HG02943 (cell line): ENCODE measurements around the gene C1QC.
"Not testable (repeated sequence)": the region's sequence is repeated elsewhere in the genome, so short reads cannot be mapped to it uniquely, and the experiment has no call there.

Experiments
- ATAC-seq: cut with Tn5 transposase; IDR thresholded peaks from one replicate; pipeline ENCODE4 v1.9.1; 2021; ENCODE audit warnings: mild to moderate bottlenecking, low read depth, moderate library complexity; ENCODE audit not compliant: unreplicated experiment

Gene C1QC

DNA sequence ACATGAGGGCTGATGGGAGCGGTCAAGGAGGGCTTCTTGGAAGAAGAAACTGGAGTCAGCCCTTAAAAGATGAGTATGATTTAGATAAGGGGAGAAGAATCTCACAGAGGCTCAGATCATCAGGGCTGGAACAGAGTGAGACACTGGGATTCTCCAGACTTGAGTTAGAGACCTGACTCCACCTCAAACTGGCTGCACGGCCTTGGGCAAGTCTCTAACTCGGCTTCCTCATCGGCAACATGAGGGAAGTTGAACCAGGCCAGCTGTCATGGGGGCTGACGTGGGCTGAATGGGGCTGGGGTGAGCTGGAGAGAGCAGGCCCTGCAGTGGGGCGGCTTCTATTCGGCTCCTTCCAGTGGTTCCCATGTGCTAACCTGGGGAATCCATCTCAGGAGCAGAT lies 2.5 kb downstream of the C1QC start:
- ATAC-seq, result no peak

DNA sequence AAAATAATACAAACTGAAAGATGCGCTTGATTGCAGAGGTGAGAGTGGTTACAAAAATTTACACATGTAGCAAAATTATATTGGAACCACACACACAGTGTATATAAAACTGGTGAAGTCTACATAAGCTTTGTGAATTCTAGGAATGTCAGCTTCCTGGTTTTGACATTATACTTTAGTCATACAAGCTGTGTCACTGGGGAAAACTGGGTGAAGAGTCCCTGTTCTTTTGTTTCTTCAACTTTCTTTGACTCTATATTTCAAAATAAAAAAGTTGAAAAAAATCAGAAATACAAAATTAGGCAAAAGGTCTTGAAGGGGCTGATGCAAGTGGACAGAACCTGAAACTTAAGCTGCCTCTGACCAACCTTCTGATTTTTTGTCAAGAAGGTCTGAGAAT lies 3.0 kb downstream of the C1QC start:
- ATAC-seq, result no peak

DNA sequence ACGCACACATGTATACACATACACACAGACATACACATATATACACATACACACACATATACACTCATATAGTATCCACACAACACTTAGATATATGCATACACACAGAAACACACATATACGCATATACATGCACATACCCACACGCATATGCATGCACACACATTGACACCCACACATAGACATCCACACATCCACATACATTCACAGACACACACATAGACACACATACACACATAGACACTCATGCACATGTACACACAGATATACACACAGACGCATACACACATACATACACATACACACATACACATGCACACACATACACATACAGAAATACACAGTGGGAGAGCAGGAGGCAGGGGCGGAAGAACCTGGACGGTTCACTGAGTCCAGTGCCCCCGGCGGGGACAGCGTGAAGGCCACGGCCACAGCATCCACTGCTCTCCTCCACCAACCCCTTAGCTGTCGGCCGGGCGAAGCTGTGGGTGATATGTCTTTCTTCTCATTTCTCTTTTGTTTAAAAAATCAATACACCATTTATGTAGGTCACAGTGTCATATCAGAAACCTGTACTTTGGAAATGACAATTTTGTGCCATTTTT lies 6.8 kb downstream of the C1QC start:
- ATAC-seq, result no peak

DNA sequence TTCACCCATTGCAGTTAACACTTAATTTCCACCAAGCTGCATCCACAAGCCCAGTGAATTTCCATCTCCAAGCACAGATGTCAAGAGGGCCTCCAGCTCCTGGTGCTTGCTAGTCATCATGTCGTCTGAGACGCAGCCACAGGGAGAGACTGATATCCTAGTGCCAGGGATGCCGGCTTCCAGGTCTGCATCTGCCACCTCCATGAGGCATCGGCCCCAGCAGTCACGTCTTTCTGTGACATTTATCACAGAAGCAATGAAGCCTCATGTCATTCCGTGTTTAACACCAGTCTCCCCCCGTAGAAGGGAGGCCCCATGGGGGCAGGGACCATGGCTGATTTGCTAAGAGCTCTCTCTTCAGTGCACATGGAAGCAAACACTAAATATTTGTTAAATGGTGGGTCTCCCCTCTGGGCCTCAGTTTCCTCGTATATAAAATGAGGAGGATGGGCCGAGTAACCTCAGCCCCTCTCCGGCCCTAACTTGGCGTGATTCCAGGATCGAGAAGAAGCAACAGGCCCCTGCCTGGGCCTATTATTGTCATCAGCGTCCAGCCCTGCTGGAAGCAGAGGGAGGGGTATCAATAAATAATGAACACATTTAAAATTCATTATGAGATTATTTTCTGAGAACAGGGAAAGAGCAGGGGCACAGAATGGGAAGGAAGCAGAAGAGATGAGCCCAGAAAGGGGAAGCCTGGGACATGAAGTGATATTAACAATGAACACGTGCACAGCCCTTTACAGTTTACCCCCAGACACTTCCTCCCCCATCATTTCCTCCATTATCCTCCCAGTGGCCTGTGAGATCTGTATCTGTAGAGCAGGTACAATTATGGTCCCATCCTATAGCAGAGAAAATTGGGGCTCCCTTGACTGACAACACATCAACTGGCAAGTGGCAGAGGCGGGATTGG lies 8.8 kb downstream of the C1QC start:
- ATAC-seq, result no peak

DNA sequence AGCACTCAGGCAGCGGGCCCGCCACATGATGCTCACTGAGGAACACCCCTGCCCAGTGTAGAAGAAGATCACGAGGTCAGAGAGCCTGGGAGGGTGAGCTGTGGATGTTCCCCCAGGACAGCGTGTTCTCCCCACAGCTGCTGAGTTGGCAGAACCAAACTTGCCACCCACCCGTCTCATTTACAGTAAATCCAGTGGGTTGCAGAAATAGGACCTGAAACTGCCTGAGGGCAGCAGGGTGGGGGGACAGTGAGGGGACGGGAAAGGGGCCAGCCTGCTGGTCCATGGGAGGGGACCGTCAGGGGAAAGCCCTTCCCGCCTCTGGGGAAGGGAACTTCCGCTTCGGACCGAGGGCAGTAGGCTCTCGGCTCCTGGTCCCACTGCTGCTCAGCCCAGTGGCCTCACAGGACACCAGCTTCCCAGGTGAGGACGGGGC lies 9.5 kb downstream of the C1QC start, which contains the start of gene C1QB:
Gene C1QB, plus strand, starts transcription at position 356 of the 436 bp plus-strand sequence. CDS start 6,227 bp downstream, outside the sequence.
- ATAC-seq, result no peak

DNA sequence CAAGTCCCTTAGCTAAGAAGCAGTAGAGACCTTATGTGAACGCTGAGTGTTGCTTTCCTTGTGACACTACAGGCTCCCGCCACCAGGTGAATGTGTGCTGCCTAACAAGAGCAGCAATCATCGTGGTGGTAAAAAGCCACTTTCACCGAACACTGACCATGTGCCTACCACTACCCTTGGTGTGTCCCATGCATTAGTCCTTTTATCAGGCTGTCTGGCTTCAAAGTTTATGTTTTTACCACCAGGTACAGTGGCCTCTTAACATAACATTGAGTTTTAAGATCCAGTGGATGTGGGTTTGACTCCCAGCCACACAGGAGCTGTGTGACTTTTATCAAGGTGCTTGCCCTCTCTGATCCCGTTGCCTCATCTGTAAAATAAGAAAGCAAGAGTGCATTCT lies 11.3 kb downstream of the C1QC start:
- no peak for ATAC-seq

DNA sequence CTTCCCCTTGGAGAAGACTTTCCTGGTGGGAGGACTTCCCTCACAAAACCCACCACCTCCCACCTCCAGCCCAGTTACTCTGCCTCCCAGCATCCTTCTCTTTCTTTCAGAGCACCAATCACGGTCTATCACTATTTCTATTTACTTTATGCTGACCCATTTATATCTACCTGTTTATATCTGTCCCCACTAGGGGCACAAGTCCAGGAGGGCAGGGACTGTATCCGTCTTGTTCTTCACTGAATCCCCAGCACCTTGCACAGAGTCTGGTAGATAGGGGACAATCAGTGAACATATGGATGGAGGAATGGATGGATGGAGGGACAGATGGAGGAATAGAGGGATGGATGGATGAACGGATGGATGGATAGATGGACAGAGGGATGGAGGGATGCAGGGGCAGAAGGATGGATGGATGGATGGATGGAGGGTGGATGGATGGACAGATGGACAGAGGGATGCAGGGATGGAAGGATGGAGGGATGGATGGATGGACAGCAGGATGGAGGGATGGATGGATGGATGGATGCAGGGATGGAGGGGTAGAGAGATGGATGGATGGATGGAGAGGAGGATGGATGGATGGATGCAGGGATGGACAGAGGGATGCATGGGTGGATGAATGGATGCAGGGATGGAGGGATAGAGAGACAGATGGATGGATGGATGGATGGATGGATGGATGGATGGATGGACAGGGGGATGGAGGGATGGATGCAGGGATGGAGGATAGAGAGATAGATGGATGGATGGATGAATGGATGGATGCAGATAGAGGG lies 15.1 kb downstream of the C1QC start:
- ATAC-seq, result no peak

DNA sequence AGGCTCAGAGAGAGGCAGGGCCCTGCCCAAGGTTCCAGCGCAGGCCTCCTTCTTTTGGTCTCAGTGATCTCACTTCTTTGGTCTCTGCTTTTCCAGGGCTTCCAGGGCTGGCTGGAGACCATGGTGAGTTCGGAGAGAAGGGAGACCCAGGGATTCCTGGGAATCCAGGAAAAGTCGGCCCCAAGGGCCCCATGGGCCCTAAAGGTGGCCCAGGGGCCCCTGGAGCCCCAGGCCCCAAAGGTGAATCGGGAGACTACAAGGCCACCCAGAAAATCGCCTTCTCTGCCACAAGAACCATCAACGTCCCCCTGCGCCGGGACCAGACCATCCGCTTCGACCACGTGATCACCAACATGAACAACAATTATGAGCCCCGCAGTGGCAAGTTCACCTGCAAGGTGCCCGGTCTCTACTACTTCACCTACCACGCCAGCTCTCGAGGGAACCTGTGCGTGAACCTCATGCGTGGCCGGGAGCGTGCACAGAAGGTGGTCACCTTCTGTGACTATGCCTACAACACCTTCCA lies 17.3 kb downstream of the C1QC start:
- no peak for ATAC-seq

DNA sequence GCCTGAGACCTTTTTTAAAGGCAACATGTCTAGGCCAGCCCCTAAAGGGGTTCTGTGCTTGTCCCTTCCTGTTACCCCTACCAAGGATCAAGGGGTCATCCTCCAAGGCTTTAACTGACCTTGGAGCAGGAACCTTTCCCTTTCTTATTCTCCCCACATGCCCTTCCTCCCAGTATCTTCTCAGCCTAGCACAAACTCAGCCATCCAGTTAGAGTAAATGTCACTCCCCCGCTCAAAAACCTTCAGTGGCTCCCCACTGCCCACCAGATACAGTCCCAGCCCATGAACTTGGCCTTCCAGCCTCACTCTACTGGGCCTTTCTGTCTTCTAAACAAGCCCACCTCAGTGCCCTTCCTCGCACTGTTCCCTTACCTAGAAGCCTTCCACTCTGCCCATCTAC lies 18.4 kb downstream of the C1QC start:
- ATAC-seq, result no peak

DNA sequence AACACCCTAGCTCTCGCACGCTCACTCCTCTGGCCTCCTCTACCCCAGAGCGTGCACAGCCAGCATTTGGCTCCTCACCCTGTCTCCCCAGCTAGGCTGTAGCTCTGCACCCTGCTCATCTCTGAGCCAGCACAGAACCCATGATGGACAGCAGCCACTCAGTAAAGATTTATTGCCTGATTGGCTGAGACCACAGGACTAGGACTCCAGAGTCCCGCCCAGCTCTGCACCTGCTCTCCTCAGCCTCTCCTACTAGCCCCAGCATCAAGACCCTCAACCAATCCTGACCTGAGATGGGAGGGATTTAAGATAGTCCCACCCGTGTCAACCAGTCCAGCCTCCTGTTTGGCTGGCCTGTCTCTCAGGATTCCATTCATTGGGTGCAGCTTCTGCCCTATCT lies 18.9 kb downstream of the C1QC start:
- ATAC-seq, result no peak

DNA sequence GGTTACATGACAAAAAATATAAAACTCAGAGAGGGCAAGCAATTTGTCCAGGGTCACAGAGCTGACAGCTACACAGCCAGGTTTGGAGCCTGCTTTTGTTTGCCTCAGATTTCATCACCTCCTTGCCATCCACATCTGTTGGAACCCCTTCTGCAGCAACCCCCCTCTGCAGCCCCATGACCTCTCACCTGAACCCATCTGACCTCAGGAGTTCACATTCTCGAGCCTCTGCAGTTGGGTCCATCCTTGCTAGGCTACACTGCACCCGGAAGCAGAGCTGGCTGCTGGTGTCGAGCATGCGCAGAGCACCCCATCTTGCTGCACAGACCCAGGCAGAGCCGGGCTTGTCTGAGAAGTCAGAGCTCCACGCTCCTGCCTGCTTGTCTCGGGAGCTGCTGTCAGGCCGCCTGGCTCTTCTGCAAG lies 19.6 kb downstream of the C1QC start:
- no peak for ATAC-seq

DNA sequence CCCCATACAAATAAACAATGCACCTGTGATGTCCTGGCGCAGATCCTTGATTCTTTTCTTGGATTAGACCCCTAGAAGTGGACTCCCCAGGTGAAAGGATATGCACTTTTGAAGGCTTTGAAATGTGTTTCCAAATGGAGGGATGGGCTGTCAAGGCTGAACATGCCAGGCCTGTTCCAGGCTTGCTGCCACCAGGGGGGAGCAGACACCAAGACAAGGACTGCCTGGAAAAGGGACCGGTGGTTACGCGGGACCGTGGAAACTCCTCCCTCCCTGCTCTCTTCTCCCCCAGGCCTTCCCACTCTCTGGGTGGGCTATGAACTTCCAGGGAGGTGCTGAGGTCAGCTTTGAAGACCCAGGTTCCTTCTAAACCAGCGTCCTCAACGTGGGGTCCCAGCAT lies 22.3 kb downstream of the C1QC start:
- ATAC-seq, result no peak

DNA sequence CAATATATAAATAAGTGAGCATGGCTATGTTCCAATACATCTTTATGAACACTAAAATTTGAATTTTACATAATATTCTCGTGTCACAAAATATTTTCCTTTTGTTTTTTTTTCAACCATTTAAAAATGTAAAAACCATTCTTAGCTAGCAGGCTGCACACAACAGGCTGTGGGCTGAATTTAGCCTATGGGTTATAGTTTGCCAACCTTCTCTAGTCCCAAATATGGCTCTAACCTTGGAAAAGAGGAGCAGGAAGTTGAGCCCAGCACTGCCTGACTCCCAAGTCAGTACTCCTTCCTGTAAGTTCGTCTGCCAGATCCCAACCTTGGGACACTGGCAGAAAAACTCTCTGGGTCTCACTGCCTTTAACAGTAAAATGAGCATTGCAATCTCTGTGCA lies 23.0 kb downstream of the C1QC start:
- ATAC-seq, result no peak

DNA sequence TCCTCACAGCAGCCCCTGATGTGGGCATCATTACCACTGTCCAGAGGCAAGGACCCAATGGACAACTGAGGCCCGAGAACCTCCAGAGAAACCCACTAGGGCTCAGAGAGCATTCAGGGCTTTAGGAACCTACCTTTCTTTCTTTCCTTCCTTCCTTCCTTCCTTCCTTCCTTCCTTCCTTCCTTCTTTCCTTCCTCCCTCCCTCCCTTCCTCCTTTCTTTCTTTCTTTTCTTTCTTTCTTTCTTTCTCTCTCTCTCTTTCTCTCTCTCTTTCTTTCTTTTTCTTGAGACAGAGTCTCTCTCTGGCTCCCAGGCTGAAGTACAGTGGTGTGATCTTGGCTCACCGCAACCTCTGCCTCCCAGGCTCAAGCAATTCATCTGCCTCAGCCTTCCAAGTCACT lies 25.4 kb downstream of the C1QC start:
- not testable (repeated sequence) for ATAC-seq

DNA sequence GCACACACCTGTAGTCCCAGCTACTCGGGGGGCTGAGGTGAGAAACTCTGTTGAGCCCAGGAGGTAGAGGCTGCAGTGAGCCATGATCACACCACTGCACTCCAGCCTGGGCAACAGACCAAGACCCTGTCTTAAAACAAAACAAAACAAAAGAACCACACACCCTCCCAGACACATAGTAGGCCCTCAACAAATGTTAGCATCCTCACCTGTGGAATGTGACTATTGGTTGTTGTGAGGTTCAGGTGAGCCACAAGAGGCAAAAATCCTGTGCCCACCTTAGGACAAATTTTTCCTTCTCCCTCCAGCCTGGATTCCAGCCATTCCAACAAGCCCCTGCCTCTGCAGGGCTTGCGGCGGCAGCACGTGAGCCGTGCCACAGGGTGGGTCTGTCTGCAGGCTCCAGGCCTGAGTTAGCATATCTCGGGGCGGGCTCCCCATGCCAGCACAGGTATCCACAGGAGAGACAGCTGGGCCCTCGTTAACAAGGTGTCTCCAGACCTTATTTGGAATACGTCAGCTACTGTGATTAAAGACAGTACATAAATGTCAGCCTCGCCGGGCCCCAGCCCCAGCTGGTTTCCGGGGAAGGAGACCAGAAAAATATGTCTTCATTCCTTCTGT lies 27.0 kb downstream of the C1QC start:
- no peak for ATAC-seq

DNA sequence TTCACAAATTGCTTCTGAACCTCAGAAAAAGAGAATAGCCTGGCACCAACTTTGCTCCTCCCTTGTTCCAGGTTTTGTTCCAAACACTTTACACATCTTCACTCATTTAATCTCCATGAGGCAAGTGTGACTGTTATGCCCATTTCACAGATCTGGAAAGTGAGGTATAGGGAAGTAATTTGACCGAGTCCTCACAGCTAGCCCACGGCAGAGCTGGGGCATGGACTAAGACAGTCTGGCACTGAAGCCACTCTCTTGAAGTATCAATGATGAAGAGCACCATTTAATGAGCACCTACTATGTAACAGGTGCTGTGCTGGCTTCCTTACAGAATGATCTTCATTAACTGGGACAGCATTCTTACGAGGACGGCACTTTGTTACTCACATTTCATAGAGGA lies 28.6 kb downstream of the C1QC start:
- no peak for ATAC-seq

DNA sequence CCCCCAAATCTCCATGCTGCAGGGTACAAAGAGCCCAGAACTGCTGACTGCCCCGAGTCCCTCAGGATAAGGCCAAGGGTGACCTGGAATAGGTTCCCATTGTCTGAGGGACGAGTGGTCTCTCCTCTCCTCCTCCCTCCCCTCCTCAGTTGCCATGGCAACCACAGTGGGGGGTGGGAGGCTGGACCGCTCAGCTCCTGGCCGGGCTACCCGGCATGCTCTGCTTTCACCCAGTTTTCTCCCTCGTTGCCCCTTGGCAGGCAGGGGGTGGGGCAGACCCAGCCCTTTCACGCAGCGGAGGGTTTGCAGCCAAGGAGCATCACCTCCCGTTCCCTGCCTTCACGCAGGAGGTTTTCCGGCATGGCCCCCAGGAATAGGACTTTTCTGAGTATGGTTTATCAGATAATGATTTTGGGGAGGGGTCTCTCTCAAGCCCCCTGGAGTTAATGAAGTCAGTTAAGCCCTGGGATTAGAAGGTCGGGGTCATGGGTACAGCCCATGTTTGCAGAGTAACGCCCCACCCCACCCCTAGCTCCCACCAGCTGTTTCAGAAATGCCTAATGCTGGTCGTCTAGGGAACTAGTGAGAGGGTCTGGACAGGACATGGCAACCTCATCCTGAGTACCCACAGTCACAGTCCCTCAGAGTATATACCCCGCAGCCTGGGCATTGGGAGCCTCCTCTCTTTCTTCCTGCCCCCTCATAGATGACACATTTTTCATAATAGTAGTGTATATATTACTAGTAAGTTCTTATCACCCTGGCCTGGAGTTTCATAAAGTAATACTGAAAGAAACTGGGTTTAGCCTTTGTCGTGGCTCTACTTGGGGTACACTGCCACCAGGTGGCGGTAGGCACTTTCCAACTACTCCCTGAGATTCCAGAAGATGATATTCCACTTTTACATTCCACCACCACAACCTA lies 30.3 kb downstream of the C1QC start:
- no peak for ATAC-seq

DNA sequence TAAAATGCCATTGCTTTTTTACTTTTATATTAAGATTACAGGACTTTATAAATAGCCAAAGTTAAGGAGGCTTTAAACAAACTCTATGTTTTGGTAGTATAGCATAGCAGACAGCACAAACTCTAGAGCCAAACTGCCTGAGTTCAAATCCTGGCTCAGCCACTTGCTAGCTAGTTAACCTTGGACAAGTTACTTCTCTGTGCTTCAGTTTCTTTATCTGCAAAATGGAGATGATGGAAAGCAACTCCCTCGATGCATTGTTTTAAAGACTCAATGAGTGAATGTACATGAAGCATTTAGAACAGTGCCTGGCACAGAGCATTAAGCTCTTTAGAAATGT lies 30.9 kb downstream of the C1QC start:
- no peak for ATAC-seq

DNA sequence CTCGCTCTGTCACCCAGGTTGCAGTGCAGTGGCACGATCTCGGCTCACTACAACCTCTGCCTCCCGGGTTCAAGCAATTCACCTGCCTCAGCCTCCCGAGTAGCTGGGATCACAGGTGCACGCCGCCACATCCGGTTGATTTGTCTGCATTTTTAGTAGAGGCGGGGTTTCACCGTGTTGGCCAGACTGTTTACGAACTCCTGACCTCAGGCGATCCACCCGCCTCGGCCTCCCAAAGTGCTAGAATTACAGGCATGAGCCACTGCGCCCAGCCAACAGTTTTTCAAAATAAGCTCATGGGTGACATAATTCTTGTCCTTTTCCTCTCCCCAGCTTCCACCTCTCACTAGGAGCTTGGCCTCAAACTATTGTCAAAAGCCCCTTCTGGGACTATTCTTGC lies 32.7 kb downstream of the C1QC start:
- ATAC-seq, result not testable (repeated sequence)
